ENCODE data around the gene URM1.
"Not testable (repeated sequence)": the region's sequence is repeated elsewhere in the genome, so short reads cannot be mapped to it uniquely, and the experiment has no call there.

The URM1 gene

GRCh38 chr9:128370752-128371629 lies at the start of gene URM1:
URM1 (plus strand) TSS chr9:128371374; CDS start chr9:128371381, 7 bp downstream.
- peak; percentile 96 for DNase-seq (ENCODE audit: low spot score)

- no peak for DNase-seq (ENCODE audit: low spot score)
These were observed 49.2 kb upstream of the URM1 start for GRCh38 chr9:128321879-128322403.

- peak; percentile 95 for DNase-seq (ENCODE audit: low spot score)
These were observed 48.6 kb upstream of the URM1 start, which contains the start of the genes COQ4 and TRUB2 for GRCh38 chr9:128322404-128323211. COQ4 (plus strand) TSS chr9:128322839; CDS start chr9:128322859, 20 bp downstream. TRUB2 (minus strand) TSS chr9:128322447; CDS start chr9:128322408, 39 bp downstream.

GRCh38 chr9:128323212-128323730 lies 47.9 kb upstream of the URM1 start:
- no peak for DNase-seq (ENCODE audit: low spot score)

GRCh38 chr9:128323791-128324190 lies 47.4 kb upstream of the URM1 start:
- no peak for DNase-seq (ENCODE audit: low spot score)

- no peak for DNase-seq (ENCODE audit: low spot score)
These were observed 46.8 kb upstream of the URM1 start for GRCh38 chr9:128324401-128324800.

- no peak for DNase-seq (ENCODE audit: low spot score)
These were observed 45.5 kb upstream of the URM1 start for GRCh38 chr9:128325629-128326028.

- DNase-seq (ENCODE audit: low spot score): no peak
These were observed 37.7 kb upstream of the URM1 start for GRCh38 chr9:128333451-128333869.

GRCh38 chr9:128335161-128335560 lies 36.0 kb upstream of the URM1 start:
- DNase-seq (ENCODE audit: low spot score): no peak

GRCh38 chr9:128335914-128336313 lies 35.3 kb upstream of the URM1 start:
- no peak for DNase-seq (ENCODE audit: low spot score)

- DNase-seq (ENCODE audit: low spot score): no peak
These were observed 33.2 kb upstream of the URM1 start for GRCh38 chr9:128337936-128338335.

GRCh38 chr9:128338852-128339614 lies 32.1 kb upstream of the URM1 start:
- not testable (repeated sequence) for DNase-seq (ENCODE audit: low spot score)

- peak; percentile 95 for DNase-seq (ENCODE audit: low spot score)
These were observed 31.1 kb upstream of the URM1 start, which contains the start of gene SLC27A4 for GRCh38 chr9:128339761-128340690. SLC27A4 (plus strand) TSS chr9:128340527; CDS start chr9:128343133, 2,606 bp downstream.

- DNase-seq (ENCODE audit: low spot score): peak; percentile 37
These were observed 30.3 kb upstream of the URM1 start for GRCh38 chr9:128340691-128341434.

- peak; percentile 90 for DNase-seq (ENCODE audit: low spot score)
These were observed 29.7 kb upstream of the URM1 start for GRCh38 chr9:128341435-128341849.

GRCh38 chr9:128342971-128343680 lies 28.0 kb upstream of the URM1 start:
- no peak for DNase-seq (ENCODE audit: low spot score)

GRCh38 chr9:128343855-128344254 lies 27.3 kb upstream of the URM1 start:
- no peak for DNase-seq (ENCODE audit: low spot score)

GRCh38 chr9:128344931-128345605 lies 26.1 kb upstream of the URM1 start:
- DNase-seq (ENCODE audit: low spot score): peak; percentile 50
